ENCODE results near the gene GPR146.
A peak's percentile ranks its signal among the peaks of the same experiment; 100 is the strongest.
"Not testable (repeated sequence)": the region's sequence is repeated elsewhere in the genome, so short reads cannot be mapped to it uniquely, and the experiment has no call there.

GPR146 gene

GRCh38 chr7:1058311-1058710 is 14.0 kb downstream of the GPR146 start:
- no peak for DNase-seq (ENCODE audit: low read depth)

DNA sequence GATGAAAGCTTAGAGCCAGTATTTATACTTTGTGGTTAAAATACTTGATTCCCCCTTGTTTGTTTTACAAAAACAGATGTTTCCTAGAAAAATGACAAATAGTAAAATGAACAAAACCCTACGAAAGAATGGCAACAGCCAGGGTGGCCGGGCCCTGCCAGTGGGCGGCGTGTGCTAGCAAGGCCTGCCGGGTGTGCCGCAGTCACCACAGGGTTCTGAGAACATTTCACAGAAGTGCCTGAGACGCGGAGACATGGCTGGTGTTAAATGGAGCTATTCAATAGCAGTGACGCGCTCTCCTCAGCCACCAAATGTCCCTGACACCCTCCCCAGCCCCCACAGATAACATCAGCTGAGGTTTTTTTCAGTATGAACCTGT is 14.5 kb downstream of the GPR146 start:
- no peak for DNase-seq (ENCODE audit: low read depth)

- no peak for DNase-seq (ENCODE audit: low read depth)
Observed at GRCh38 chr7:1059200-1060091, 15.1 kb downstream of the GPR146 start.

- no peak for DNase-seq (ENCODE audit: low read depth)
Observed at GRCh38 chr7:1060315-1061072, 16.1 kb downstream of the GPR146 start.

- DNase-seq (ENCODE audit: low read depth), result no peak
Observed at GRCh38 chr7:1061180-1061579, 16.8 kb downstream of the GPR146 start.

DNA sequence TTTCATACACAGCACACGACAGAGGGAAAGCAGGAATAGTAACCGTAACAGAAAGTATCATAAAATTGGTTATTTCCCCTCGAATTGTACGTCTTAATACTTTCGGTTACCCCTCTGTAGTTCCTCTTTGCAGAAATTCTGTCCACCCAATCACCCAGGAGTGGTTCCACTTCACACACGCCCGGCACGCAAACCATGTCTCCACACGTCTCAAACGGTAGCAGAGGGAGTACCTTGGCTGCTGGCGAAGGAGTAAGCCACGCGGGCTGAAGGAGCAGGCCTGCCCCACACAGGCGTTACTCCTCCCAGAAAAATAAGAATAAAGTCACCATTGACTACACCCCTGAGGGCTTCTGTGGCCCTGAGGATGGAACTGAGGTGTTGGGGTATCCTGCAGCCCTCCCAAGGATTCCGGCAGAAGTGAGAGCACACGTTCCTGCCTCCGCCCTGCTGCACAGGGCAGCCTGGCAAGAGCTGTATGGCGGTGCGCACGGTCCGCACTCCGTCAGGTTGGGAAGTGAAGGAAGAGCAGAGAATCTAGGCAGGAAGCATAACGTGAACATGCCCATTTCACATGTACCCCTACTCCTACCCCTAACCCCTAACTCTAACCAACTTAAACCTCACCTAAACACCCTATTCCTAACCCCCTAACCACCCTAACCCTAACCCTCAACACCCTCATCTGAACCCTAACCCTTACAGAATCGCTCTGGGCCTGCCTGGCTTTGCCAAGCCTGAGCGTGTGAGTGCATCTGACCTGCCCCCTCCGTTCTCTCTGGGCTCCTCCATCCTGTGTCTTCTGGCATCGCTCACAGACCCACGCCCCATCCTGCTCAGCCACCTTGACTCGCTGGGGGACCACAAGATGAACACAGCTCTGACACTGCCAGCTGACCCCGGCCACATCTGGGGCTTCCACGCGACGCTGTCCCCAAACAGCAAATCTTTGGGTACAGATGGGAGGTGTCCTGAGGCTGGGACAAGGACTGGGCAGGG is 18.2 kb downstream of the GPR146 start:
- no peak for DNase-seq (ENCODE audit: low read depth)

DNA sequence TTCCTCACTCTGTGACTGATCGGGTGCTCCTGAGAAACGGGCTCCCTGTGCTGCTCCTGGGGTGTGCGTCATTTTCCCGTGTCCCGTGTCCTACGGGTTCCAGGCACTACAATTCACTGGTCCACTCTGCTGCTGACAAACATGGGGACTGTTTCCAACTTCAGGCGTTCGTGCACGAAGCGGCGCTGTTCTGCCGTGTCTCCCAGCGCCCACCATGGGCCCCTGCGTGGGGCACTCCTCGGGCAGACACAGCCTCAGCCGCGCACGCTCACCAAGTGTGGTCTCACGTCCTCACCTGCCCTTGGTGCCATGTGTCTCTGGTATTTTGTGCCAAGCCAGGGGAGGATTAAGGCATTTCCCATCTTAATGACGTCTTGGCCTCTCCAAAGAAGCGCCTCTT is 19.0 kb downstream of the GPR146 start:
- DNase-seq (ENCODE audit: low read depth), result no peak

- DNase-seq (ENCODE audit: low read depth), result no peak
Observed at GRCh38 chr7:1064581-1064980, 20.2 kb downstream of the GPR146 start.

- DNase-seq (ENCODE audit: low read depth), result no peak
Observed at GRCh38 chr7:1065263-1065584, 20.9 kb downstream of the GPR146 start.

DNA sequence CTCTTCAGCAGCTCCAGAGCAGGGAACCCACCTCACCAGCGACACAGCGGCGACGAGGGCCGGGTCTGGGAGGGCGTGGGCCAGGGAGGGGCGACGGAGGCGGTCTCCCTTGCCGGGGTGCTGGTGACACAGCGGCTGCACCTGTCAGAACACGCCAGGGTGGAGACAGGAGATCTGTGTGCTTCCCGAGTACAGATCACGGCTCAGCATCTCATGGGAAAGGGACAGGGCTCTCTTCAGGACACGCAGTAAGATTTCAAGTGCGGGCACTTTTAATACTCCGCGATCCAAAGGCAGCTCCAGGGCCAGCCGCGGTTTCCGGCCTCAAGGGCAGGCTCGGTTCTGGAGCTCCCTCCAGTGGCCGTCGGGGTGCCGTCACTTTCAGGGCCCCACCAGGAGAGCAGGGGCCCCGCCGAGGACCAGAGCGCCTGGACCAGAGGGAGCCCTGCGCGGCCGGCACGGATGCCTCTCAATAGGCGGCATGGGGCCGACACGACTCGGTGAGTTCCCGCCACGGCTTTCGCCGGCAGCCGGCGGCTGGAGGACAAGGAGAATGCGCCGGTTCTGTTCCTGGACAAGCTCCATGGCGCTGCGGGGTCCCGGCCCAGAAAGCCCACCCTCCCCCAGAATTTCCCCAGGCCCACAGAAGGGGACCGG is 21.4 kb downstream of the GPR146 start:
- peak; percentile 70 for DNase-seq (ENCODE audit: low read depth)

DNA sequence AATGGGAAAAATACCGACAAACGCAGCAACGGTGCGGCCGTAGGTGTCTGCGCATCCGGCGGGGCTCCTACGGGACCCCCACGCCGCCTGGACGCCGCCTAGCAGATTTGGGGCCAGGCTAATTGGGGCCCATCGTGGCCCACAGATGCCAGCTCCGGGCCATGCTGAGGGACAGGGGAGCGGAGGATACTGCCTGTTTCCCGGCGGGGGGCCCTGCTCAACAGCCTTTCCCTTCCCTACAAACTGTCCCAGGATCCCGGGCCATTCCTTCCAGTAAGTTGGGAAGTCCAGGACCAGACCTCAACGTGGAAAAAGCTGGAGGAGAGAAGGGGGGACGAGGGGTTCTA is 21.9 kb downstream of the GPR146 start:
- no peak for DNase-seq (ENCODE audit: low read depth)

DNA sequence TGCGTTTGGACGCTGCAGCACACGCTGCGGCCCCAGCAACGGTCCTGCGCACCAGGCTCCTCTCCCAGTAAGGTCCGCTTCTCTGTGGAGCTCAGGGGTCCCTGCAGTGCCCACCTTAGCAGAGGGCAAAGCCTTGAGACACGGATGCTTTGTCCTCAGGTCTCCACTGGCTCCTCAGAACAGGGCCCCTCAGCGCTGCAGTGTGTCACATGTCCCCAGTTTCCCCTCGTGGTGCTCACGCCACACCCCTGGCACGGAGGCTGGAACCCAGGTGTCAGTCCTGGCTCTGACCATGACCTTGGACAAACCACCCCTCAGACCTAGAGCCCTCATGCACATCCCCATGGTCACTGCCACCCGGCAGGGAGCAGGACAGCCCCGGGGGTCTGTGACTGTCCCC is 23.7 kb downstream of the GPR146 start:
- no peak for DNase-seq (ENCODE audit: low read depth)

- DNase-seq (ENCODE audit: low read depth), result no peak
Observed at GRCh38 chr7:1068619-1069018, 24.3 kb downstream of the GPR146 start.

DNA sequence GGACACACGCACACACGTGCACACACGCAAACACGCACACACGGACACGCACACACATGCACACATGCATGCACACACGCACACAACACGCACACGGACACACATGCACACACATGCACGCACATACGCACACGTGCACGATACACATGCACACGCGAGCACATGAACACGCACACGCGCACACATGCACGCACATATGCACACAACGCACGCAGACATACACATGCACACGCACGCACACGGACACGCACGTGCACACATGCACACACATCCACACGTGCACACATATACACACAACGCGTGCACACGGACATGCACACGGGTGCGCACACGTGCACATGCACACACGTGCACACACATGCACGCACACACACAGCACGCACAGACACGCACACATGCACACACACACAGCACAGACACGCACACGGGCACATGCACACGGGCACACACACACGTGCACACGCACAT is 26.2 kb downstream of the GPR146 start:
- DNase-seq (ENCODE audit: low read depth), result no peak

- DNase-seq (ENCODE audit: low read depth), result no peak
Observed at GRCh38 chr7:1071731-1072254, 27.4 kb downstream of the GPR146 start.

DNA sequence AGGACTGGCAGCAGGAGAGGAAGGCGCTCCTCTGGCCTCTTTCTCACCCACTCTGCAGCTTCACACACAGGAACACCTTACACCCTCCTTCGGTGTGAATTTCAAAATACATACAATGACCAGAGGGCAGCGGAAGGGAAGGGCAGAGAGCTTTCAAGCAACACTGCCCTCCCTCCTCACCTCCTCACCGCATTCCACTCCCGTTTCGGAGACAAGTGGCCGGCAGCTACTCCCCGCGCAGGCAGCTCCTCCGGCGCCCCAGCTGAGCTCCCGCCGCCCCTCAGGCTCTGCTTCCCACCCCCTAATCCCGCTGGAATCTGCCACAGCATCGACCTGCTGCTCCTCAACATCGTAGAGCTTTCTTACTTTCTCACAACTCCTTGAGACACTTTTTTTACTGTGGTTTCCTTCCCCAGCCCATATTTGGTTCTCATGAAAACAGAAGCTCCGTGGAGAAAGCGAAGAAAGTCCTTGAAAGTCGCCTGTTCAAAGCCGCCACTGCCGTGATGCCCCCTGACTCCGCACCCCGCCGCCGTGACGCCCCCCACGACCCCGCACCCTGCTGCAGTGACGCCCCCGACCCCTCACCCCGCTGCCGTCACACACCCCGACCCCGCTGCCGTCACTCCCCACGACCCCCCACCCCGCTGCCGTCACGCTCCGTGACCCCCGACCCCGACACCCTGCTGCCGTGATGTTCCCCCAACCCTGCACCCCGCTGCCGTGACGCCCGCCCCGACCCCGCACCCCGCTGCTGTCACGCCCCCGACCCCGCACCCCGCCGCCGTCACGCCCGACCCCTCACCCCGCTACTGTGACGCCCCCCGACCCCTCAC is 29.0 kb downstream of the GPR146 start:
- DNase-seq (ENCODE audit: low read depth), result no peak

DNA sequence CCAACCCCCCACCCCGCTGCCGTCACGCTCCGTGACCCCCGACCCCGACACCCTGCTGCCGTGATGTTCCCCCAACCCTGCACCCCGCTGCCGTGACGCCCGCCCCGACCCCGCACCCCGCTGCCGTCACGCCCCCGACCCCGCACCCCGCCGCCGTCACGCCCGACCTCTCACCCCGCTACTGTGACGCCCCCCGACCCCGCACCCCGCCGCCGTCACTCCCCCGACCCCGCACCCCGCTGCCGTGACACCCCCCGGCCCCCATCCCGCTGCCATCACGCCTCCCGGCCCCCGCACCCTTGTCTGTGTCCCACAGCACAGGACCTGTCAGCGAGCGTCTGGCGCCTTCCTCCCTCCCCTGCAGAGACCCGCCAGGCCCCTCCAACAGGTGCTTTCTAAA is 29.7 kb downstream of the GPR146 start:
- not testable (repeated sequence) for DNase-seq (ENCODE audit: low read depth)

GRCh38 chr7:1074593-1075431 is 30.5 kb downstream of the GPR146 start:
- no peak for DNase-seq (ENCODE audit: low read depth)

DNA sequence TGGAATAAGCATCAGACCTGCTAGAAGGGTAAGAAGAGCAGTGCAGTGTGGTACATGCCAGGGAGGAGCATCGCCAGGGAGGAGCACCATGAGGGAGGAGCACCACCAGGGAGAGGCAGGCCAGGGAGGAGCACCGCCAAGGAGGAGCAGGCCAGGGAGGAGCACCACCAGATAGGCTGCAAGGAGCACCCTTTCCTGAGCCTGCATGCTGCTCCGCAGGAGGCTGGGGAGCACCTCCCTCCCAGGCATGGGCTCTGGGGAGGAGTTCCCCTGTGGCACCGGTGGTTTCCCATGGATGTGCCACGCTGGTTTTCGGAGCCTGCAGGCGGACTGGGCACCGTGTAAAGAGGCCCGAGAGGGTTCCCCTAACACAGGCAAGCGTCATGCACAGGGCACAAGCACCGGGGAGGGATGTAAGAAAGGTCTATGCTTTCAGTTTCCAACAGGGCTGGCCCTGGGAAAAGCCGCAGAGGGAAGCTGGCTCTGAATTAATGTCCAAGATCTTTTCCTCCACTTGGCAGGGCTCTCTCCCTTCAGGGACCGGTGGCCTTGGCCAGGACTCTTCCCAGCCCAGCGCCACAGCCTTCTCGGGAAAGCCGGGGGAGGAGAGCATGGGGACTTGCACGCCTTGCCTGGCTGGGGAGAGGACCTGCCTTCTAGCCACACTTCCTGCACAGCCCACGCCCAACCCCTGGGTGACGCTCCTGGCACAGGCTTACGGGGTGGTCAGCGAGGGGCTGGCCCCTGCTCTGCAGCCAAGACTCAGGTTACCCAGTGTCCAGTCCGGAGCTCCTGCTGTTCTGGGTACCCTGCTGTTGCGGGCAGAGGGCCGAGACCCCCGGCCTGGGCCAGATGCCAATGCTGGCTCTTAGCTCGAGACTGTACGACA is 32.1 kb downstream of the GPR146 start:
- no peak for DNase-seq (ENCODE audit: low read depth)
